HG03520 (cell line): Measurements from ENCODE around the gene GPR78.
"Not testable (repeated sequence)": the region's sequence is repeated elsewhere in the genome, so short reads cannot be mapped to it uniquely, and the experiment has no call there.

Experiments
- ATAC-seq: cut with Tn5 transposase; IDR thresholded peaks from one replicate; pipeline ENCODE4 v1.9.1; 2021; ENCODE audit warnings: mild to moderate bottlenecking, moderate library complexity; ENCODE audit not compliant: unreplicated experiment

Gene GPR78

GRCh38 chr4:8559524-8560264 is 20.5 kb upstream of the GPR78 start:
- ATAC-seq = no peak

- no peak for ATAC-seq
These were observed 19.7 kb upstream of the GPR78 start for GRCh38 chr4:8560265-8561047.

GRCh38 chr4:8564595-8564994 is 15.6 kb upstream of the GPR78 start:
- ATAC-seq = no peak

- ATAC-seq = no peak
These were observed 12.0 kb upstream of the GPR78 start for GRCh38 chr4:8568068-8568668.

GRCh38 chr4:8570201-8570600 is 10.0 kb upstream of the GPR78 start:
- no peak for ATAC-seq

GRCh38 chr4:8571702-8572685 is 8.2 kb upstream of the GPR78 start:
- ATAC-seq = no peak

- ATAC-seq = no peak
These were observed 6.9 kb upstream of the GPR78 start for GRCh38 chr4:8573266-8573665.

GRCh38 chr4:8574796-8575370 is 5.3 kb upstream of the GPR78 start:
- ATAC-seq = no peak

GRCh38 chr4:8575457-8575856 is 4.7 kb upstream of the GPR78 start:
- no peak for ATAC-seq

GRCh38 chr4:8576591-8576990 is 3.6 kb upstream of the GPR78 start:
- ATAC-seq = not testable (repeated sequence)

GRCh38 chr4:8577046-8577445 is 3.1 kb upstream of the GPR78 start:
- ATAC-seq = no peak

GRCh38 chr4:8577972-8578371 is 2.2 kb upstream of the GPR78 start:
- ATAC-seq = no peak

GRCh38 chr4:8578717-8579116 is 1.5 kb upstream of the GPR78 start:
- no peak for ATAC-seq

GRCh38 chr4:8579526-8580320 is 469 bp upstream of the GPR78 start:
- no peak for ATAC-seq

GRCh38 chr4:8581094-8581861 is 1.1 kb downstream of the GPR78 start:
- ATAC-seq = no peak

- no peak for ATAC-seq
These were observed 1.8 kb downstream of the GPR78 start for GRCh38 chr4:8582016-8582415.

GRCh38 chr4:8582436-8582835 is 2.2 kb downstream of the GPR78 start:
- ATAC-seq = no peak

- no peak for ATAC-seq
These were observed 2.9 kb downstream of the GPR78 start for GRCh38 chr4:8582941-8583654.
